Measurements from ENCODE around the gene ETV3L. TPM values are rescaled to one million over a fixed set of nuclear protein-coding genes. Genes with fewer than 3 reads are reported as not detected.
A peak's percentile ranks its signal among the peaks of the same experiment; 100 is the strongest.

The ETV3L gene
- total RNA-seq, 1 donor from 2014 or later, result not detected

- Mint-ChIP-seq H3K27me3 (ENCODE audit: low read depth) (no peaks in the 10 kb centered on the region), H3K36me3 (ENCODE audit: low read depth) (peaks cover 46% of the 10 kb centered on the region), H3K27ac (ENCODE audit: unreplicated experiment) (no peak overlapping the region), H3K4me3 (ENCODE audit: unreplicated experiment) (no peak overlapping the region), H3K4me1 (ENCODE audit: low read depth) (peaks cover 19% of the 10 kb centered on the region), H3K9me3 (ENCODE audit: low read depth) (no peaks in the 10 kb centered on the region)
- TF ChIP-seq CTCF (IDR thresholded peaks at IDR 0.05), result no peak
- no peak for DNase-seq (ENCODE audit: low spot score)
Observed at GRCh38 chr1:157132111-157132510, 32.5 kb upstream of the ETV3L start.

GRCh38 chr1:157131281-157131680 lies 31.7 kb upstream of the ETV3L start:
- Mint-ChIP-seq H3K4me1 (ENCODE audit: low read depth) (peaks cover 11% of the 10 kb centered on the region), H3K27ac (ENCODE audit: unreplicated experiment) (no peak overlapping the region), H3K9me3 (ENCODE audit: low read depth) (no peaks in the 10 kb centered on the region), H3K36me3 (ENCODE audit: low read depth) (peaks cover 48% of the 10 kb centered on the region), H3K4me3 (ENCODE audit: unreplicated experiment) (no peak overlapping the region), H3K27me3 (ENCODE audit: low read depth) (no peaks in the 10 kb centered on the region)
- no peak for DNase-seq (ENCODE audit: low spot score)
- TF ChIP-seq CTCF (IDR thresholded peaks at IDR 0.05), result no peak

GRCh38 chr1:157124855-157125254 lies 25.2 kb upstream of the ETV3L start:
- TF ChIP-seq CTCF (IDR thresholded peaks at IDR 0.05), result no peak
- Mint-ChIP-seq H3K4me3 (ENCODE audit: unreplicated experiment) (no peak overlapping the region), H3K9me3 (ENCODE audit: low read depth) (no peaks in the 10 kb centered on the region), H3K4me1 (ENCODE audit: low read depth) (no peaks in the 10 kb centered on the region), H3K27me3 (ENCODE audit: low read depth) (no peaks in the 10 kb centered on the region), H3K36me3 (ENCODE audit: low read depth) (peaks cover 36% of the 10 kb centered on the region), H3K27ac (ENCODE audit: unreplicated experiment) (peak overlapping the region; percentile 29)
- DNase-seq (ENCODE audit: low spot score), result no peak

GRCh38 chr1:157119448-157119847 lies 19.8 kb upstream of the ETV3L start:
- H3K27me3 Mint-ChIP-seq (ENCODE audit: low read depth), result no peaks in the 10 kb centered on the region
- no peaks in the 10 kb centered on the region for H3K9me3 Mint-ChIP-seq (ENCODE audit: low read depth)
- peaks cover 19% of the 10 kb centered on the region for H3K36me3 Mint-ChIP-seq (ENCODE audit: low read depth)
- TF ChIP-seq CTCF (IDR thresholded peaks at IDR 0.05), result no peak
- no peaks in the 10 kb centered on the region for H3K4me1 Mint-ChIP-seq (ENCODE audit: low read depth)
- H3K4me3 Mint-ChIP-seq (ENCODE audit: unreplicated experiment), result no peak overlapping the region
- no peak overlapping the region for H3K27ac Mint-ChIP-seq (ENCODE audit: unreplicated experiment)
- no peak for DNase-seq (ENCODE audit: low spot score)

- Mint-ChIP-seq H3K9me3 (ENCODE audit: low read depth) (no peaks in the 10 kb centered on the region), H3K36me3 (ENCODE audit: low read depth) (peaks cover 14% of the 10 kb centered on the region), H3K4me3 (ENCODE audit: unreplicated experiment) (no peak overlapping the region), H3K4me1 (ENCODE audit: low read depth) (no peaks in the 10 kb centered on the region), H3K27ac (ENCODE audit: unreplicated experiment) (no peak overlapping the region), H3K27me3 (ENCODE audit: low read depth) (no peaks in the 10 kb centered on the region)
- TF ChIP-seq CTCF (IDR thresholded peaks at IDR 0.05), result no peak
- no peak for DNase-seq (ENCODE audit: low spot score)
Observed at GRCh38 chr1:157119008-157119407, 19.4 kb upstream of the ETV3L start.
